ENCODE measurements around the gene VSTM1. TPM values are rescaled to one million over a fixed set of nuclear protein-coding genes. Genes with fewer than 3 reads are reported as not detected.

Gene VSTM1, protein sequence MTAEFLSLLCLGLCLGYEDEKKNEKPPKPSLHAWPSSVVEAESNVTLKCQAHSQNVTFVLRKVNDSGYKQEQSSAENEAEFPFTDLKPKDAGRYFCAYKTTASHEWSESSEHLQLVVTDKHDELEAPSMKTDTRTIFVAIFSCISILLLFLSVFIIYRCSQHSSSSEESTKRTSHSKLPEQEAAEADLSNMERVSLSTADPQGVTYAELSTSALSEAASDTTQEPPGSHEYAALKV
- not detected in 2 replicates for total RNA-seq

DNA sequence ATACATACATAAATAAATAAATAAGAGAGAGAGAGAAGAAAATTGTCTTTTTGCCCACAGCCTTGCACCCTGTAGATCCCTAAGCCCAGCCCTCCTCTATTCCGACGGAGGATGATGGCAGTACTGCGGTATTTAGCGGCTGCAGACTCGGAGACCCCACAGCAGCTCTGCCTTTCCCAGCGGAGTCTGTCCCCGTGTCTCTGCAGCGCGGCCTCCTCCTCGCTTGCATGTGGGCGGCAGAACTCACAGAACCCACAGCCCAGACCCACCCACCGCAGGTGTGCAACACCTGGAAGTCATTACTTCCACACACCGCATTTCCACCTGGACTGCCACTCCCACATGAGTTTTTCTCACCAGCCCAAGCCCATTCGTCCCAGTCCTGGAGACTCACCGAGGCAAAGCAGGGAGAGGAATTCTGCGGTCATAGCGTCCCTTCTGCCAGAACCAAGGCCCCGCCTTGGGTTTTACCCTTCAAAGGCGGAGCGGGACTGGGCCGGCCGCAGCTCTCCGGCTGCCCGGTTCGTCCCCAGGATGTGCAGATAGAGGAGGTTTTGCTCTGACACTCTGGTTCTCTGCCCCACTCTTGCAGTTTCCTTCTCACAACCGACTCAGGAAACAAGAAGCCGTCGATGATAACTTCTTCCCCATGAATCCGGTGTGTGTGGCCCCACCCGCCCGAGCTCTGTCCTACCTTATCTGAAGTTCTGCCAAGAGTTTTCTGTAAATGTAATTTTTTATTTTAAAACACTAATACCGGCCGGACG lies at the start of gene VSTM1:
TSS of gene VSTM1 (minus strand) at position 548 of the 767 bp plus-strand sequence. CDS start at position 428, 120 bp downstream.

DNA sequence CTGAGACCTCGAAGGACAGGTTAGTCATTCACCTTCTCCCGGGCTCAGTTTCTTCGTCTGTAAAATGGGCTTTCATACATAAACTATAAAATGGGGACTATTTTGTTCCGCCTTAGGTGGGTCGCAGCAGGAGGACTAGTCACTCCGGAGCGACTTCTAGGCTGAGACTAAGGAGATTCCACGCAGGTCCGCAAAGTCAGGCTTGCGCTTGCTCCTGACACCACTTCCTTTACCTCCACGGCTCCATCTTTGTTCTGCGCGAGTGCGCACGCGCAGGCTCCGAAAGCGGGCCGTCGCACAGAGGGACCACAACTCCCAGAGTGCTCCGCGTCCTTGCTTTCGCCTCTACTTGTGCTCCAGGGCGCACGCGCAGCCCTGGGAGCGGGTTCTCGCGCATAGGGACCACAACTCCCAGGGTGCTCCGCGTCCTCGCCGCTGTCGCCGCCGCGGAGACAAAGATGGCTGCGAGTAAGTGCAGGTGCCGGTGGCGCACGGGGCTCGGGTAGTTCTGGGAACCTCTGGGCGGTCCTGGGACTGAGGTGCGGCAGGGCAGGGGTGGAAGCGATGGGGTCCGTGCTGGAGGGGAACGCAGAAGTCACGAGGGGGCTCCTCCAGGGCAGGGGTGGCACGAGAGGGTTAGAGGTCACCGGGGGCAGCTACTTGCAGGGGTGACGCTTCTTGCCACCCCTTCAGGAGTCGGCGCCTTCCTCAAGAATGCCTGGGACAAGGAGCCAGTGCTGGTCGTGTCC lies 38.9 kb upstream of the VSTM1 start, which contains the start of gene NDUFA3:
TSS of gene NDUFA3 (plus strand) at position 435 of the 749 bp plus-strand sequence. CDS start at position 459, 24 bp downstream.

DNA sequence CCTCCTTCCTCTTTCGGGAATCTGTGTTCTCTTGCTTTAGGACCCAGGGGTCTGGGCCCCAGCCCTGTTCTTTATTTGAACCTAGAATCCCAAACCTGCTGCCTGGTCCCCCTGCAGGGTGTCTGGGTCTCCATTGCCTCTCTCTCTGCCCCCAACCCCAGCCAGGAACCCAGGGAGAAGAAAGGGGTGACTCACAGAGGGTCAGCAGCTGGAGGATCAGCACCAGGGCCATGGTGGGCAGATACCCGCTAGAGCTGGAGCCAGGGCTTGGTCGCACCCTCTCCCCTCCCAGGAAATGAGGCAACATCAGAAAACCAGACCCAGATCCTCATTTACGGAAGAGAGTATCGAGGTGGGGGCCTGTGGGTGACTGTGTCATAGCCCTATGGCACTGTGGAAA lies 36.9 kb upstream of the VSTM1 start, which contains the start of gene OSCAR:
TSS of gene OSCAR (minus strand) at position 243 of the 400 bp plus-strand sequence. CDS start at position 232, 11 bp downstream.

DNA sequence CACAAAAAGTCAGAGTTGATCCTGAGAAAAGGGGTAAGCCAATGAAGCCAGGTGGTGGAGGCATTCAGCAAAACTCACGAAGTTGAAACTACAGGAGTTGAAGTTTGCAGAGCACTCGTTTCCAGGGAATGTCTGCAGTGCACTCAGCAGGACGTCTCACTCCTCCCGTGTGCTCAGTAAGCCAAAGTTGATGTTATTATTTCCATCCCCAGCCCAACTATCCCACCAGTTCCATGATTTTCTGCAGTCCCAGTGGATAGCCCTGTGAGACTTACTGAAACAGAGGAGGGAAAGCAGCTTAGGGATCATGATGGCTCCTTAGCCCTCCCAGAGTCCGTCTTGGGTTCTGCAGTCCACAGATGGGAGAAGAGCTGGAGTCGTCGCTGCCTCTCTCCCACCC lies 17.3 kb upstream of the VSTM1 start, which contains the start of gene TARM1:
TSS of gene TARM1 (minus strand) at position 334 of the 400 bp plus-strand sequence. CDS start at position 309, 25 bp downstream.

DNA sequence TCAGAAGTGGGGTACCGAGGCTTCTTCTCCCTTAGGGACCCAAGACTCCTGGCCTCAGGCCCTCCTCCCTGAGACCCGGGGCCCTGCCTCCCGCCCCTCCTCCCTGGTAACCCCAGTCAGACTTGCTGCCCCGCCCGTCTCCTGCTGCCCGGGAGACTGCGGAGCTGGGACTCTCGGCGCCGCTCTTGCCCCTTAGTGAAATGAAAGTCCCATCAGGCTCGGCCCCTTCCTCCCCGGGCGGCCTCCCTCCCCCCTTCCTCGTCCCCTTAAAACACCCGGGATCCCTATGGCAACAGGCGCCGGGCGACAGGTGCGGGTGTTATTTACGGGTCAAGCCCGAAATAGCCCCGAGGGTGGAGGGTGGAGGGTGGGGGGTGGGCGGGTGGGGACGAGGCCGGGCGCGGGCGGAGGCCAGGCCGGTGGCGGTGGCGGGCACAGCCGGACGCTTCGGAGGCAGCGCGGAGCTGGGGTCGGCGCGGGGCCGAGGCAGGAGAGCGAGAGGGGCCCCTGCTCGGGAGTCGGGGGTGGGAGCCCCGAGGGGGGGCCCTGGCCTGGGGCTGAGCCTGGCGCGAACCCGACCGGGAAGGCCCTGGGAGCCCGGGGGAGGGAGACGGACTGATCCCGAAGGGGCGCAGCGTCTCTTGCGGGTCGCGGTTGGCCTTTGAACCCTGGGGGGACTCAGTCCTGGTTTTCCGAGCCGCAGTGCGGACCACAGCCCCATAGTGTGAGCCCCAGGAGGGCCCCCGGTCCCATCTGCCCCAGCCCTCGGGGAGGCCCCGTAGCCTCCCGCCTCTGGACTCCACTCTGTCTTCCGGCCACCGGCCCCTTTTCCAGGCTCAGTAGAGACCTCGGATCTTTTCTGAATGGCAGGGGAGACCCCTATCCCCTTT lies 72.2 kb downstream of the VSTM1 start, which contains the start of gene CACNG6:
TSS of gene CACNG6 (plus strand) at position 414 of the 890 bp plus-strand sequence. CDS start 1,241 bp downstream, outside the sequence.

Other genes starting within 250 kb of the VSTM1 start
- gene NLRP12, start 239.6 kb downstream of the VSTM1 start, total RNA-seq: not detected in 2 replicates
- 46.7 and 102 TPM in 2 replicates for gene MYADM, start 196.0 kb downstream of the VSTM1 start, total RNA-seq
- under 0.01 TPM in 1 of 2 replicates, not detected in the other for gene PRKCG, start 181.7 kb downstream of the VSTM1 start, total RNA-seq
- 4.7 and 8.8 TPM in 2 replicates for gene CACNG7, start 154.6 kb downstream of the VSTM1 start, total RNA-seq
- gene CACNG8, start 101.0 kb downstream of the VSTM1 start, total RNA-seq: 0.52 and 0.56 TPM in 2 replicates
- gene CACNG6, start 72.3 kb downstream of the VSTM1 start, total RNA-seq: 3.6 and 6.7 TPM in 2 replicates
- gene TARM1, start 17.5 kb upstream of the VSTM1 start, total RNA-seq: not detected in 2 replicates
- 1.0 TPM in 1 of 2 replicates, not detected in the other for gene OSCAR, start 36.9 kb upstream of the VSTM1 start, total RNA-seq
- gene NDUFA3, start 39.0 kb upstream of the VSTM1 start, total RNA-seq: 47.6 and 138 TPM in 2 replicates
- 21.6 and 33.9 TPM in 2 replicates for gene TFPT, start 51.8 kb upstream of the VSTM1 start, total RNA-seq
- 72.5 and 75.6 TPM in 2 replicates for gene PRPF31, start 51.9 kb upstream of the VSTM1 start, total RNA-seq
- 15.9 and 29.4 TPM in 2 replicates for gene CNOT3, start 73.9 kb upstream of the VSTM1 start, total RNA-seq
- gene LENG1, start 95.8 kb upstream of the VSTM1 start, total RNA-seq: 7.8 and 8.5 TPM in 2 replicates
- 3.9 TPM in 1 of 2 replicates, not detected in the other for gene TMC4, start 109.3 kb upstream of the VSTM1 start, total RNA-seq
- gene MBOAT7, start 125.7 kb upstream of the VSTM1 start, total RNA-seq: 139 and 146 TPM in 2 replicates
- gene TSEN34, start 127.4 kb upstream of the VSTM1 start, total RNA-seq: 112 and 138 TPM in 2 replicates
- gene RPS9, start 137.0 kb upstream of the VSTM1 start, total RNA-seq: 2,860 and 3,258 TPM in 2 replicates
- not detected in 2 replicates for gene LILRB3, start 159.1 kb upstream of the VSTM1 start, total RNA-seq
- gene LILRA6, start 178.9 kb upstream of the VSTM1 start, total RNA-seq: not detected in 2 replicates
- not detected in 2 replicates for gene LILRB5, start 193.4 kb upstream of the VSTM1 start, total RNA-seq
- not detected in 2 replicates for gene LILRB2, start 217.2 kb upstream of the VSTM1 start, total RNA-seq
- gene LILRA5, start 249.3 kb upstream of the VSTM1 start, total RNA-seq: not detected in 2 replicates